Small intestine (tissue), 7 donors: ENCODE measurements around the gene CZIB. TPM values are rescaled to one million over a fixed set of nuclear protein-coding genes. Genes with fewer than 3 reads are reported as not detected.
A peak's percentile ranks its signal among the peaks of the same experiment; 100 is the strongest.

Experiments
- DNase-seq, 2 donors: peaks; one replicate each; pipeline versions ENCODE4 v3.0.0 to v3.0.0-alpha.2; 2013
- FAIRE-seq: peaks from 2 replicates; lab custom pipeline; 2012; peaks lifted over from hg19 to GRCh38; lab: Jason Lieb, UNC
- H3K27ac ChIP-seq, 3 donors: one replicate each; pipeline ENCODE4 v1.5.1; 2013; ENCODE audit warnings: low read length in 2 of 3, mild to moderate bottlenecking in 2 of 3, control low read depth in 1 of 3, inconsistent platforms in 1 of 3, low read depth in 1 of 3, moderate library complexity in 1 of 3
- H3K27me3 ChIP-seq, 3 donors: one replicate each; pipeline ENCODE4 v1.6.1; 2013; ENCODE audit warnings: low read length in 3 of 3, inconsistent platforms in 1 of 3; ENCODE audit not compliant: control insufficient read depth in 3 of 3, insufficient read depth in 3 of 3
- H3K36me3 ChIP-seq, 3 donors: one replicate each; pipeline ENCODE4 v1.6.1; 2013; ENCODE audit warnings: low read length in 3 of 3, inconsistent platforms in 1 of 3, low read depth in 1 of 3, mild to moderate bottlenecking in 1 of 3, moderate library complexity in 1 of 3; ENCODE audit not compliant: control insufficient read depth in 3 of 3, insufficient read depth in 2 of 3
- H3K4me1 ChIP-seq, 3 donors: one replicate each; pipeline ENCODE4 v1.6.1; 2013; ENCODE audit warnings: low read length in 2 of 3, inconsistent platforms in 1 of 3, low read depth in 1 of 3, mild to moderate bottlenecking in 1 of 3, moderate library complexity in 1 of 3; ENCODE audit not compliant: control insufficient read depth in 3 of 3, insufficient read depth in 2 of 3
- H3K4me3 ChIP-seq, 3 donors: one replicate each; pipeline ENCODE4 v1.5.1; 2013; ENCODE audit warnings: low read length in 3 of 3, control low read depth in 1 of 3, inconsistent platforms in 1 of 3, low read depth in 1 of 3, mild to moderate bottlenecking in 1 of 3, moderate library complexity in 1 of 3
- H3K9me3 ChIP-seq, 2 donors: one replicate each; pipeline ENCODE4 v1.6.1; 2013; ENCODE audit warnings: low read depth in 1 of 2, low read length in 1 of 2; ENCODE audit not compliant: control insufficient read depth in 2 of 2, insufficient read depth in 1 of 2
- WGBS, 3 donors: extraction: QIAGEN DNeasy Blood & Tissue Kit; methylation state at CpG; one replicate each; pipeline ENCODE4 v1.1.7; 2013; 5-methylcytosine and 5-hydroxymethylcytosine counted together
- polyA plus RNA-seq, 4 donors: library from polyadenylated mRNA; stranded (reverse) in 3 of 4; unstranded in 1 of 4; fragments of 200-250 nt in 3 of 4; fragments of 120-200 nt in 1 of 4; gene quantifications; one replicate each; pipeline versions ENCODE4 v1.2.1 to v1.2.3, GENCODE V29; 2013
- donor health status: healthy with polysubstance abuse.
- donor health status: control.
- donor health status: control.
- donor health status: Bipolar disorder and iron deficiency.
- donor health status: healthy.

CZIB gene
- polyA plus RNA-seq, 4 donors = 40.0 to 59.2 (median 49.6) TPM

- 88 to 93% (median 90%) methylated on average over 4 of the region's 4 CpGs for WGBS, 3 donors
Observed at GRCh38 chr1:53260631-53261247, 40.3 kb upstream of the CZIB start.

DNA sequence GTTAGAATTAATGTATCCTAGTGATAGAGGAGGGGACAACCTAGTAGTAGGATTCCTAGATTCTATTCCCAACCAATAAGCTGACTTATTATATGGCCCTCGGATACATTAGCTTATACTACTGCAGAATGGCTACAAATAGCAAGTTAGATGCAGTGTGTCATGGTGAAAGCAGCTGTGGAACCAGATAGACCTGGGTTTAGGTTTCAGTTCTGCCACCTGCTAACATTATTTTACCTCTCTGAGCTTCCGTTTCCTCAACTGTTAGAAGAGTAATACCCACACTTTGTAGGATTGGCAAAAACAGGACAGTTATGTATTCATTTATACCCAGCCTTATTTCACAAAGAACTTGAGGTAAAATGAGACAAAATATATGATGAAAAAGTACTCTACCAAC is 39.5 kb upstream of the CZIB start:
- Histone ChIP-seq H3K9me3 (no peaks in the 10 kb centered on the region), H3K27me3 (no peaks in the 10 kb centered on the region), H3K27ac (no peak overlapping the region), H3K4me1 (peaks cover 0 to 13% (median 0%) of the 10 kb centered on the region in 3 donors), H3K36me3 (peaks cover 0 to 11% (median 0%) of the 10 kb centered on the region in 3 donors), H3K4me3 (no peak overlapping the region)
- FAIRE-seq = no peak
- DNase-seq = no peak
- WGBS, 3 donors = 86 to 100% (median 90%) methylated on average over 2 of the region's 2 CpGs

More at GRCh38 chr1:53260631-53261247, 40.3 kb upstream of the CZIB start:
- peak overlapping the region in 1 of 3 donors; percentile 25 for H3K27ac ChIP-seq
- no peak for DNase-seq
- H3K9me3 ChIP-seq = no peaks in the 10 kb centered on the region
- no peak overlapping the region for H3K4me3 ChIP-seq
- H3K36me3 ChIP-seq = peaks cover 0 to 12% (median 0%) of the 10 kb centered on the region in 3 donors
- no peaks in the 10 kb centered on the region for H3K27me3 ChIP-seq
- FAIRE-seq = no peak
- H3K4me1 ChIP-seq = peaks cover 0 to 13% (median 0%) of the 10 kb centered on the region in 3 donors

DNA sequence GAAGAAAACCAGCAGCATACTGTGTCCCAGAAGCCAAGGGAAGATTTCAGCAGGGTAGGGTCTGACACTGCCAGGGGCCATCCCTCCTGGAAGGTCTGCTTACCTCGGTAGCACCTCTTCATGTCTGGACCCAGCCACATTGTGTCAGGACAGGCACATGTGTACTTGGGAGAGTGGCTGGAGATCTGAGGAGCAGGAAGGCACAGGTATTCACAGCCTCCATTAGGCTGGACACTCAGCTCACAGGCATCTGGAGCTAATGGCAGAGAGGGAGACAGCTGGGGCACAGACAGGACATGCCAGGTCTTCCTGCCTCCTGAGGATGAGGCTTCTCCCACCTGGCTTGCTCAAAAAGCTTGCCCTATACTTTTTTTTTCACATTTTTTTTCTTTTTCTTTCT is 37.8 kb upstream of the CZIB start:
- 8 to 71% (median 65%) methylated on average over 1 of the region's 1 CpG for WGBS, 3 donors
- Histone ChIP-seq H3K4me3 (no peak overlapping the region), H3K4me1 (peaks cover 0 to 20% (median 0%) of the 10 kb centered on the region in 3 donors), H3K9me3 (no peaks in the 10 kb centered on the region), H3K27ac (peak overlapping the region in 1 of 3 donors; percentile 18), H3K27me3 (no peaks in the 10 kb centered on the region), H3K36me3 (peaks cover 0 to 3% (median 0%) of the 10 kb centered on the region in 3 donors)
- DNase-seq (peak; percentile 8 to 17), FAIRE-seq (no peak)

GRCh38 chr1:53257454-53258081 is 37.1 kb upstream of the CZIB start:
- Histone ChIP-seq H3K36me3 (peaks cover 0 to 3% (median 0%) of the 10 kb centered on the region in 3 donors), H3K4me3 (no peak overlapping the region), H3K4me1 (peaks cover 0 to 20% (median 0%) of the 10 kb centered on the region in 3 donors), H3K27me3 (no peaks in the 10 kb centered on the region), H3K27ac (peak overlapping the region in 1 of 3 donors; percentile 15), H3K9me3 (no peaks in the 10 kb centered on the region)
- DNase-seq (peak; percentile 24 to 72), FAIRE-seq (peak; percentile 30)
- WGBS, 3 donors = 17 to 65% (median 56%) methylated on average over 5 of the region's 5 CpGs

GRCh38 chr1:53256511-53257453 is 36.3 kb upstream of the CZIB start:
- no peaks in the 10 kb centered on the region for H3K27me3 ChIP-seq
- peaks cover 0 to 5% (median 0%) of the 10 kb centered on the region in 3 donors for H3K36me3 ChIP-seq
- DNase-seq (peak; percentile 15 to 27), FAIRE-seq (no peak)
- peak overlapping the region in 1 of 3 donors; percentile 15 for H3K27ac ChIP-seq
- no peaks in the 10 kb centered on the region for H3K9me3 ChIP-seq
- H3K4me1 ChIP-seq = peaks cover 0 to 20% (median 0%) of the 10 kb centered on the region in 3 donors
- WGBS, 3 donors = 28 to 71% (median 70%) methylated on average over 11 of the region's 11 CpGs
- no peak overlapping the region for H3K4me3 ChIP-seq

DNA sequence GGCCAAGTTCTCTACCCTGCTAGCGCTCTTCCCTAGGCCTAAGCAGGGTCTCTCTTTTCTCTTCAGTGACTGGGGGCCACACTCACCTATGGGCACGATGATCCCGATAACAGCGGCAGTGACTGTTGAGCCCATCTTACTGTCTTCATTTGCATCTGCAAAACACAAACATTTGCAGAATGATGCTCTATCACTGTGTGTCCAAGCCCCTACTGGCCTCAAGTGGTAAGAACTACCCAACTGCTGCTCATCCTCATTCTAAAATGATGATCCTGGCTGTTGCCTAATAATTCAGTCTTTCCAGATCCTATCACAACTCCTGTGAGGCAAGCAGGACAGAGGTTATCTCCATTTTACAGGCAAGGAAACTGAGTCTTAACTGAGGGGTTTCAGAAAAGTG is 34.6 kb upstream of the CZIB start:
- no peak for FAIRE-seq

DNA sequence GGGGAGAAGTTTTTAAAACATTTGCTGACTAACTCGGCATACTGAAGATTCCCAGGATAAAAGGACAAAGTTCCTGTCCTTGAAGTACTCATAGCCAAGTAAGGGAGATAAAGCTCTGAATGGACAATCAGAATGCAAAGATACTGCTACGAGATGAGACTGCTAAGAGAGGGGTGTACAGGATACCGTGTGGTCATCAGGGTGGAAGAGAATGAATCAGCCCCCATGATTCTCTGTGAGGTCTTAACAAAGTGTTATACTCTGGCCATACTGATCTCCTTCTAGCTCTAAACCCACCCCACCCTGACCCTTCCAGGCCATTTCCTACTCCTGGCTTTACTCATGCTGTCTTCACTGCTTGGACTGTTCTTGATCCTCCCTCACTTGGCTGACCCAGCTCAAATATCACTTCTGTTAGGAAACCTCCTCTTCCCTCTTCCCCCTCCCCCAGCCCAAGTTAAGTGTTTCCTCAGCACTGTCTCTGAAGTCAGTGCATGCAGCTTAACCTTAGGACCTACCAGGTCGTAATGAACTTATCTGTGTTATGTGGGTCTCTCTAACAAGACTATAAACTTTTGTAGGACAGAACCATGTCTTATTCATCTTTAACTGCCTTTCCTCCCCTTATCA is 33.7 kb upstream of the CZIB start:
- FAIRE-seq (no peak), DNase-seq (peak; percentile 27 to 47)
- 30 to 64% (median 43%) methylated on average over 4 of the region's 4 CpGs for WGBS, 3 donors
- Histone ChIP-seq H3K27ac (no peak overlapping the region), H3K9me3 (no peaks in the 10 kb centered on the region), H3K27me3 (no peaks in the 10 kb centered on the region), H3K36me3 (peaks cover 0 to 5% (median 0%) of the 10 kb centered on the region in 3 donors), H3K4me3 (no peak overlapping the region), H3K4me1 (peaks cover 0 to 33% (median 0%) of the 10 kb centered on the region in 3 donors)

More for the DNA sequence above, 34.6 kb upstream of the CZIB start:
- no peak for DNase-seq
- H3K27ac ChIP-seq = no peak overlapping the region
- H3K36me3 ChIP-seq = peaks cover 0 to 5% (median 0%) of the 10 kb centered on the region in 3 donors
- H3K4me1 ChIP-seq = peaks cover 0 to 26% (median 0%) of the 10 kb centered on the region in 3 donors
- no peaks in the 10 kb centered on the region for H3K27me3 ChIP-seq
- H3K9me3 ChIP-seq = no peaks in the 10 kb centered on the region
- no peak overlapping the region for H3K4me3 ChIP-seq
- 99 to 100% (median 100%) methylated on average over 4 of the region's 4 CpGs for WGBS, 3 donors
